Posterior vena cava (tissue), 2 donors: ENCODE results near the gene GPR141. TPM values are rescaled to one million over a fixed set of nuclear protein-coding genes. Genes with fewer than 3 reads are reported as not detected.

ENCODE experiments used
- DNase-seq: peaks from one replicate; pipeline ENCODE4 v3.0.0-alpha.2; 2020; ENCODE audit warnings: low spot score
- intact Hi-C, 2 donors: fragments of 100-400 bp; cut with DNase I; formaldehyde crosslinking; loops; one replicate each; pipeline versions ENCODE4 v1.14.1 to v1.14.2; 2022 to 2023
- total RNA-seq, 2 donors: library from RNA; stranded (reverse); fragmentation: NEBNext Ultra II Directional; extraction: Animal tissue kit (Norgen Biotek cat#: 25700); gene quantifications; one replicate each; pipeline ENCODE4 v1.2.1, GENCODE V29; 2021
- donor health status: DM: yes; HTN: yes; CAD: no.
- donor health status: DM: yes; HTN: yes; CAD: no.

The GPR141 gene
- total RNA-seq, 2 donors from 2014 or later, result 0.71 to 1.3 TPM

GRCh38 chr7:37726016-37726415 is 42.5 kb downstream of the GPR141 start:
- intact Hi-C loops, result no loop called here
- DNase-seq, result no peak

- DNase-seq, result no peak
- intact Hi-C loops, result no loop called here
Measured at GRCh38 chr7:37728747-37729146, 45.2 kb downstream of the GPR141 start.

- DNase-seq, result no peak
- intact Hi-C loops, result no loop called here
Measured at GRCh38 chr7:37729181-37729580, 45.6 kb downstream of the GPR141 start.

- intact Hi-C loops, result no loop called here
Measured at GRCh38 chr7:37730501-37730900, 46.9 kb downstream of the GPR141 start.

DNA sequence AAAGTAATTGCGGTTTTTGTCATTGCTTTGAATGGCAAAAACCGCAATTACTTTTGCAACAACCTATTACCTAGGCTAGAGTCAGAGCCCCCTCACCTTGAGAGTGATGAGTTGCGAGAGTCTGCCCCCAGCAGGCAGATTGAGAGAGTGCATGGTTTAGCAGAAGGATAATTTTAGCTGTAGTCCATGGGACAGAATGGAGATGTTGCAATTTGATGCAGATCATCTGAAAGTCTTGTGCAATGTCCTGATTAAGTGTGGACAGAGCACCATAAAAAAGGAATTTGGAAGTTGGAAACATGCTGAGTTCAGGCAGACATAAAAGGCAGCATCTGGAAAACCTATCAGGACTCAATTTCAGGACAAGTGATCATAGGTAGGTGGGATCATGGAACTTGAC is 48.7 kb downstream of the GPR141 start:
- no peak for DNase-seq
- intact Hi-C loops, result no loop called here

More at GRCh38 chr7:37730501-37730900, 46.9 kb downstream of the GPR141 start:
- no peak for DNase-seq

DNA sequence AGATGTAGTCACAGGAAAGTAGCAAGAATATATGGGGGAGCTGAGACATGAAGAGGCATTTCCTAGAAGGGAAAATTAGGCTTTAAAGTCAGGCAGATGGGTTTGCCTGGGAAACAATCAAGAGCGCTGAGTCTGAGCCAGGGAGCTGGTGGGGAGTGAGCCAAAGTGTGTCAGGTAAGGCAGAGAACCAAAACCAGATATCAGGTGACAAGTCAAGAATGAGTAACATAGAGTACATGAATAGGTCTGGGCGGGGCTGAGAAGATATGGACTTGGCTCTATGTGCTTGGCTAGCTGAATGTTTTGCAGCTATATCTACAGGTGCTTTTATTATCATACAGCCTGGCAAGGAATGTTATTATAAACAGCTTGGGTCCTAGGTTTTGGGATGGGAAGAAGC is 49.3 kb downstream of the GPR141 start:
- intact Hi-C loops, result no loop called here

DNA sequence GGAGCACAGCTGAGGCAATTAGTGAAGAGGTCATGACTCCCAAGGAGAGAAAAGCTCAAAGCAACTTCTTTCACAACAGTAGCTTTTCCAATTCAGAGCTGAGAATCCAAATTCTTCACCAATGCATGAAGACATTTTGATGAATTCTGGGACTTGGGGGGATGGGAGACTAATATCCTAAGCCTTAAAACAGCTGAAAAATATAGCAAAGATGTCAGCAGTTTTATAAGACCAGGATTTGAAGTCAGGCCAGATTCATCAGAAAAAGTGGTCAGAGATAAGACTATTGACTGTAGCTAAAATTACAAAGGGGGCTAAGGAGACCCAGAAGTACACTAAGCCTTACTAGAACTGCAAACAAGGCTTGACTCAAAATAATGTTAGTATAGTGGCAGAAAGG is 51.6 kb downstream of the GPR141 start:
- DNase-seq, result no peak
- intact Hi-C loops, result loop anchor here in 1 of 2 donors (2.0 kb wide), 1 partner anchor 532 kb away; no protein-coding TSS in a partner anchor

More for the DNA sequence above, 49.3 kb downstream of the GPR141 start:
- no peak for DNase-seq

DNA sequence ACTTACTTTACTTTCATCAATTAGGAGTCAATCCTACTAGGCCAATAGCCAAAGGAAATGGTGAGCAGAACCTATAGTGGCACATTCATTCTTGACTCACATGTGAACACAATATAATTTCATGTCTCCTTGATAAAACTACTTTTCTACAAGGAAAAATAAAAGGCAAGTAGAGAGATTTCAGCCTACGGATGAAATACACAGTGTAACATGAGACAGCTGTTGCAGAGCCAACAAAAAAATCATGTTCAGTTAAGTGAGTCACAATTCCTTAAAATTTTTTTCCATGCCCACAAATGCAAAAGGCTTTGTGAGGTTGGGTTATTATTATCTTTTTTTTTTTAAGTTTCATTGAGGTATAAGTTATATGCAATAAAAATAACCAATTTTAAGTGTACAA is 54.8 kb downstream of the GPR141 start:
- intact Hi-C loops, result no loop called here
- no peak for DNase-seq

GRCh38 chr7:37740398-37740797 is 56.8 kb downstream of the GPR141 start:
- DNase-seq, result no peak
- intact Hi-C loops, result no loop called here

DNA sequence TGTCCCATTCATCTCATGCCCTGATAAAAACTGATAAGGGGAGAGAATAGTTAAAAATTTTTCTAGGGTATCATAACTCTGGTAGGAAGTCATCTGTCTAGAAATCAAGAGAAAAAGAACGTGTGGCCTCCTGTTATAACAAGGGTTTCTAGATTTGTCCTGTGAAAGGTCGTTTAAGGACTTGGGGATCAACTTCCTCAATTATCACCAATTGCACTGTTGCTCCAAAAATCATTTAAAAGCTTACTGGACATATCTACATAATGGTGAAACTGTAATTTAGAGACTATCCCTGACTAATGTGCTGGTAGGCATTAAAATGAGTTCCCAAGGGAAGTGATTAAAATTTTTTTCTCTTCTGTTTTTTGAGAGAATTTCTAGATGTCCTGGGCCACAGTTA is 58.2 kb downstream of the GPR141 start:
- no peak for DNase-seq
- intact Hi-C loops, result no loop called here

GRCh38 chr7:37751096-37751495 is 67.5 kb downstream of the GPR141 start:
- intact Hi-C loops, result no loop called here
- DNase-seq, result no peak

GRCh38 chr7:37753398-37754050 is 70.0 kb downstream of the GPR141 start:
- DNase-seq, result no peak
- intact Hi-C loops, result no loop called here

DNA sequence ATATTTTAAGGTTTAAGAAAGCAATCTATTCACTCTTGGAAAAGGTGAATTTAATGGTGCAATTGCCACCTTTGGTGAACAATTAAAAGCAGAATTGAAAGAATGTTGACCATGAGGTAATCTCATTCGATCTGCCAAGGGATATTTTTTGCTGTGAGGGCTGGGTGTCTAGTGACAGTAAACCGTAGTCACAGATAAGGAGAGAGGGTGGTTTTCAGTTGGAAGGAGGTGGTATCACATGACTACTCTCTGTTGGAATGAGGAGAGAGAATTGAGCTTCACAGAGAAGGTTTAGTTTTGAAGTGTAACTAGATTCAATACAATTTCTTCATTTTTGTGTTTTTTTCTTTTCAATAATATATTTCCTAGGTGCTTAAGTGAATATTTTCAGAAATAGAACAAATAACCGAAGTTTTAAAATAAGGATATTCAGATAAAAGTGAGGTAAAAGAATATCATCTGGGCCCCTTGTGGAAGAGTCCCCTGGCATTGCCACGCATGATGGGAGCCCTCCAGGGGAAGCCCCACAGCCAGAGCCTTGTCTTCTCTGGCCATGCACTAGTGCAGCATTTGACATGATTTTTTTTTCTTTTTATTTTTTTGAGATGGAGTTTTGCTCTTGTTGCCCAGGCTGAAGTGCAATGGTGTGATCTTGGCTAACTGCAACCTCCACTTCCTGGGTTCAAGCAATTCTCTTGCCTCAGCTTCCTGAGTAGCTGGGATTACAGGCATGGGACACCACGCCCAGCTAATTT is 73.4 kb downstream of the GPR141 start:
- no peak for DNase-seq
- intact Hi-C loops, result loop anchor here in 1 of 2 donors (5.0 kb wide), 1 partner anchor 1295 kb away; no protein-coding TSS in a partner anchor

- intact Hi-C loops, result loop anchor here in 1 of 2 donors (5.0 kb wide), 1 partner anchor 1295 kb away; no protein-coding TSS in a partner anchor
- DNase-seq, result no peak
Measured at GRCh38 chr7:37757563-37757962, 74.0 kb downstream of the GPR141 start.

DNA sequence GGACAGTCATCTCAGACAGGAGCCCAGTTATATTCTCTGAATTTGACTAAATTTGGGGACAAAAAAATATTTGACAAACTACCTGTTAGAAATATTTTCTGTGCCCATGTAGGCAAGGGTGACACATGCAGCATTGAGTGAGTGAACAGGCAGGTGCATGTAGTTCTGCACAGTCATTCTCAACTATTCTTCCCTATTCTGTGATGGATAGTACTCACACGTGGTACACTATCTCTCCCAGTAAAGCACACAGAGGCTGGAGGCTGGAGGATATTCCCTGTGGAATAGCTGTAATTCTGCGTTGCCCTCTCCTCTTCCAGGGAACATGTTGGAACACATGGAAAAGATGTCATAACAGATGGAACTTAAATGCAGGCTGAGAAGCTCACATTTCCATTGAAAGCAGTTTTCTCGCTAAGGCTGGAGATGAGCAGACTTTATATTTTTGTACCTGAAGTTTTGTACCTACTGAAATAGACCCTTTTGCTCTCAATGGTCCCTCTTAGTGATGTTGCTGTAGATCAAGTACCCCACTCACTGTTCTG is 75.0 kb downstream of the GPR141 start:
- intact Hi-C loops, result loop anchor here in 1 of 2 donors (5.0 kb wide), 1 partner anchor 1296 kb away; no protein-coding TSS in a partner anchor
- no peak for DNase-seq

- no peak for DNase-seq
- intact Hi-C loops, result loop anchor here in 1 of 2 donors (5.0 kb wide), 1 partner anchor 1297 kb away; no protein-coding TSS in a partner anchor
Measured at GRCh38 chr7:37759526-37759925, 76.0 kb downstream of the GPR141 start.

GRCh38 chr7:37765421-37765829 is 81.9 kb downstream of the GPR141 start:
- intact Hi-C loops, result no loop called here
- DNase-seq, result no peak

DNA sequence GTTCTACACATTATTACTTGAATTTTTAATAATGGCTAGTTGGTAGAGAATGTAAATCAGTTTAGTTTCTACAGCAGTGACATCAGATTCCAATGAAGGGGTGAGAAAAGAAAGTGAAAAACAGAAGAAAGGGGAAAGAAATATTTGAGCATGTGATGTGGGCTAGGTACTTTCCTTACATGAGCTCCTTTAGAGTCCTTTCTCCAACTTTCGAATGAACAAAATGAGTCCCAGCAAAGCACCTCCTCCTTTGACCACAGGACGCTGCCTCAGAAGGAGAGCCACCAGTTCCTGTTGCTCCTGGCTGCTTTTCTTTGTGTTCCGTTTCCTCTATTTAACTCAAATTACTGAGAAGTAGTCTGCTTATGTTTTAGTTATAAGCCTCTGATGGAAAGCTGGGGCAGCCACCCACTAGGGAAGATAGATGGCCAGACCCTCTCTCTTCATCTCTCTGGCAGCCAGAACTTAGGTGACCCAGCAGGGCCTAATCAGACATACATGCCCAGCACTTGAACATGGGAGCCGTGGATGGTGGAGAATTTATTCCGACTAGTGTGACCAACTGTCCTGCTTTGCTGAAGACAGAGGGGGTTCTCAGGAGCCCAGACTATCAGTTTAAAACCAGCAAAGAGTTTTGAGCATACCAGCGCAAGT is 82.4 kb downstream of the GPR141 start:
- DNase-seq, result no peak
- intact Hi-C loops, result no loop called here

- DNase-seq, result no peak
- intact Hi-C loops, result no loop called here
Measured at GRCh38 chr7:37768611-37769010, 85.0 kb downstream of the GPR141 start.

- DNase-seq, result no peak
- intact Hi-C loops, result no loop called here
Measured at GRCh38 chr7:37769291-37769690, 85.7 kb downstream of the GPR141 start.
